GM12878 (cell line): ENCODE data around the gene HMHB1. TPM values are rescaled to one million over a fixed set of nuclear protein-coding genes. Genes with fewer than 3 reads are reported as not detected.
A peak's percentile ranks its signal among the peaks of the same experiment; 100 is the strongest.

Experiments used
- ATAC-seq: fragments of 200-7000 bp; cut with Tn5 transposase; 3 replicates; pipeline ENCODE4 v1.9.1; 2020; ENCODE audit warnings: mild to moderate bottlenecking, moderate library complexity
- BruUV-seq: library from RNA; stranded (reverse); fragments of 400-500 nt; replicated peaks from 2 replicates; lab custom pipeline; 2021; lab: Mats Ljungman, UMichigan
- CTCF ChIA-PET: fragments of 300-600 bp; sonication (Branson Sonifier 250); formaldehyde crosslinking; extraction: SDS; loops from one replicate; lab custom pipeline; 2021; ENCODE audit warnings: inconsistent platforms; lab: Yijun Ruan, JAX
- POLR2A ChIA-PET: fragments of 350-600 bp; formaldehyde crosslinking; extraction: SDS; loops from one replicate; lab custom pipeline; 2021; ENCODE audit warnings: inconsistent platforms; lab: Charles Lee
- RAD21 ChIA-PET: fragments of 300-600 bp; sonication (Branson Sonifier 250); formaldehyde crosslinking; loops from one replicate; lab custom pipeline; 2023; ENCODE audit warnings: antibody characterized with exemption; ENCODE audit not compliant: unreplicated experiment; lab: Charles Lee
- SMC1A ChIA-PET: fragments of 300-600 bp; sonication (Branson Sonifier 250); formaldehyde crosslinking; loops from one replicate; lab custom pipeline; 2023; ENCODE audit not compliant: unreplicated experiment, uncharacterized antibody; lab: Charles Lee
- DNase-seq: peaks from one replicate; pipeline ENCODE4 v3.0.0-alpha.2; 2011; ENCODE audit warnings: low read depth, low spot score
- FAIRE-seq: peaks from 3 replicates; lab custom pipeline; 2011; peaks lifted over from hg19 to GRCh38; lab: Jason Lieb, UNC
- H2AFZ ChIP-seq: 2 replicates; pipeline ENCODE4 v1.6.0; 2011; ENCODE audit warnings: low read depth, low read length, control low read depth; ENCODE audit not compliant: control insufficient read depth
- H3K27ac ChIP-seq: 2 replicates; pipeline ENCODE4 v1.5.1; 2011; ENCODE audit warnings: control low read depth; ENCODE audit not compliant: control insufficient read depth, insufficient read depth
- H3K27me3 ChIP-seq, 2 experiments: replicated peaks in 1 of 2; 2 replicates each; pipeline versions ENCODE4 v1.6.0 to v1.6.1; 2011; ENCODE audit warnings: low read length in 1 of 2; ENCODE audit not compliant: control insufficient read depth in 2 of 2, insufficient read depth in 2 of 2
- H3K36me3 ChIP-seq, 2 experiments: 2 replicates each; pipeline ENCODE4 v1.5.1; 2011; ENCODE audit warnings: low read length in 1 of 2; ENCODE audit not compliant: control insufficient read depth in 2 of 2, insufficient read depth in 2 of 2
- H3K4me1 ChIP-seq: 2 replicates; pipeline ENCODE4 v1.6.1; 2011; ENCODE audit warnings: mild to moderate bottlenecking, low read length, moderate library complexity, mixed read lengths; ENCODE audit not compliant: control insufficient read depth, insufficient read depth
- H3K4me2 ChIP-seq: 2 replicates; pipeline ENCODE4 v1.6.0; 2011; ENCODE audit warnings: control low read depth; ENCODE audit not compliant: control insufficient read depth, insufficient read depth
- H3K4me3 ChIP-seq: fragments of 200-600 bp; sonication (generic); 2 replicates; pipeline ENCODE4 v1.5.1; 2016
- H3K79me2 ChIP-seq: 2 replicates; pipeline ENCODE4 v1.6.0; 2011; ENCODE audit warnings: low read length; ENCODE audit not compliant: control insufficient read depth, insufficient read depth
- H3K9ac ChIP-seq: 2 replicates; pipeline ENCODE4 v1.8.0; 2011; ENCODE audit warnings: low read length, control low read depth, mixed read lengths; ENCODE audit not compliant: control insufficient read depth, insufficient read depth
- H3K9me3 ChIP-seq: replicated peaks from 3 replicates; pipeline ENCODE4 v1.5.1; 2011; ENCODE audit warnings: mild to moderate bottlenecking, low read length; ENCODE audit not compliant: control insufficient read depth, insufficient read depth
- H4K20me1 ChIP-seq: 2 replicates; pipeline ENCODE4 v1.6.0; 2011; ENCODE audit not compliant: control insufficient read depth, insufficient read depth
- BRCA1 ChIP-seq: IDR thresholded peaks from 2 replicates; pipeline ENCODE4 v1.6.1; 2011; ENCODE audit warnings: low read depth, low read length, improper control_type of control experiment
- CBFB ChIP-seq: IDR thresholded peaks from 2 replicates; pipeline ENCODE4 v1.6.1; 2016; ENCODE audit warnings: antibody characterized with exemption, low read depth
- CBX5 ChIP-seq: sonication (generic); IDR thresholded peaks from 2 replicates; pipeline ENCODE4 v1.6.1; 2016; ENCODE audit warnings: low read depth, moderate library complexity, mild to moderate bottlenecking, inconsistent platforms
- FOXK2 ChIP-seq: fragments of 450-650 bp; IDR thresholded peaks from 2 replicates; pipeline ENCODE4 v1.6.1; 2017; ENCODE audit warnings: mild to moderate bottlenecking, moderate library complexity
- IKZF1 ChIP-seq: fragments of 450-650 bp; conservative IDR thresholded peaks from 2 replicates; pipeline ENCODE4 v1.6.1; 2017; ENCODE audit warnings: antibody characterized with exemption, mild to moderate bottlenecking
- IKZF2 ChIP-seq, 2 experiments: fragments of 450-650 bp; IDR thresholded peaks; 2 replicates each; pipeline ENCODE4 v1.6.1; 2017; ENCODE audit warnings: mild to moderate bottlenecking in 2 of 2, moderate library complexity in 2 of 2
- KDM1A ChIP-seq: fragments of 200-600 bp; sonication (generic); IDR thresholded peaks from 2 replicates; pipeline ENCODE4 v1.6.1; 2016; ENCODE audit warnings: borderline replicate concordance
- NBN ChIP-seq: fragments of 450-650 bp; IDR thresholded peaks from 2 replicates; pipeline ENCODE4 v1.6.1; 2016
- SIX5 ChIP-seq: IDR thresholded peaks from 2 replicates; pipeline ENCODE4 v1.6.1; 2011; ENCODE audit warnings: mild to moderate bottlenecking, low read depth, low read length, moderate library complexity; ENCODE audit not compliant: severe bottlenecking
- SMARCA5 ChIP-seq: fragments of 450-650 bp; IDR thresholded peaks from 2 replicates; pipeline ENCODE4 v1.6.1; 2017; ENCODE audit warnings: mild to moderate bottlenecking
- SMC3 ChIP-seq: IDR thresholded peaks from 2 replicates; pipeline ENCODE4 v1.6.1; 2011; ENCODE audit warnings: low read length, improper control_type of control experiment, borderline replicate concordance
- SP1 ChIP-seq: IDR thresholded peaks from one replicate; pipeline ENCODE4 v1.6.1; 2011; ENCODE audit warnings: low read depth, low read length
- TARDBP ChIP-seq: IDR thresholded peaks from 2 replicates; pipeline ENCODE4 v1.6.1; 2016; ENCODE audit warnings: borderline replicate concordance
- TBL1XR1 ChIP-seq: IDR thresholded peaks from 2 replicates; pipeline ENCODE4 v1.6.1; 2012; ENCODE audit warnings: low read depth, low read length, improper control_type of control experiment
- TCF3 ChIP-seq: IDR thresholded peaks from 2 replicates; pipeline ENCODE4 v1.6.1; 2012; ENCODE audit warnings: low read depth, mild to moderate bottlenecking, low read length, borderline replicate concordance; ENCODE audit not compliant: insufficient read depth
- ZNF24 ChIP-seq: fragments of 450-650 bp; IDR thresholded peaks from 2 replicates; pipeline ENCODE4 v1.6.1; 2017; ENCODE audit warnings: antibody characterized with exemption, mild to moderate bottlenecking
- WGBS: methylation state at CpG from one replicate; pipeline ENCODE4 v1.1.6; 2016; ENCODE audit warnings: low lambda C conversion rate; ENCODE audit not compliant: insufficient replicate concordance, insufficient coverage; ENCODE audit errors: missing lambda C conversion rate; 5-methylcytosine and 5-hydroxymethylcytosine counted together
- in situ Hi-C: fragments of 300-500 bp; cut with MboI; formaldehyde crosslinking; loops from 9 replicates; pipeline ENCODE4 v1.14.3; 2018; ENCODE audit warnings: mixed read lengths
- intact Hi-C: fragments of 100-400 bp; cut with micrococcal nuclease; formaldehyde crosslinking; loops from one replicate; pipeline ENCODE4 v1.14.2; 2022; ENCODE audit not compliant: unreplicated experiment
- polyA plus RNA-seq, 11 experiments: library from polyadenylated mRNA; depleted of rRNA in 4 of 11; unstranded in 6 of 11; stranded (reverse) in 5 of 11; fragments of >200 nt; fragmentation: Nextera tagmentation in 4 of 11; fragmentation: Illumina TruSeq in 1 of 11; extraction: Ambion mirVana in 4 of 11; extraction: Trizol in 1 of 11; gene quantifications; 1 replicate in 1 of 11; 2 replicates in 10 of 11; pipeline versions ENCODE4 v1.2.1 to v1.2.3, GENCODE V29; 2011 to 2016; ENCODE audit warnings: inconsistent platforms in 2 of 11, missing spikeins in 2 of 11, low read depth in 1 of 11
- total RNA-seq, 4 experiments: library from RNA; depleted of rRNA in 3 of 4; stranded (reverse); fragments of >200 nt in 3 of 4; fragmentation: Illumina TruSeq in 1 of 4; extraction: Trizol in 1 of 4; gene quantifications; 2 replicates each; pipeline versions ENCODE4 v1.2.1 to v1.2.3, GENCODE V29; 2013 to 2021
- TF ChIP-seq, protein P1 (sequence below): fragments of 450-650 bp; conservative IDR thresholded peaks from 2 replicates; pipeline ENCODE4 v1.6.1; 2017; ENCODE audit warnings: mild to moderate bottlenecking, moderate library complexity
- TF ChIP-seq, protein P2 (sequence below): IDR thresholded peaks from 2 replicates; pipeline ENCODE4 v1.6.1; 2012; ENCODE audit warnings: low read depth, low read length, improper control_type of control experiment

HMHB1 gene
- total and polyA plus RNA-seq, 10 of the 15 experiments (the other 5 are each of a cell fraction or from before 2014, with no cell fraction given): 0.45 to 20.3 (median 4.6) TPM

DNA sequence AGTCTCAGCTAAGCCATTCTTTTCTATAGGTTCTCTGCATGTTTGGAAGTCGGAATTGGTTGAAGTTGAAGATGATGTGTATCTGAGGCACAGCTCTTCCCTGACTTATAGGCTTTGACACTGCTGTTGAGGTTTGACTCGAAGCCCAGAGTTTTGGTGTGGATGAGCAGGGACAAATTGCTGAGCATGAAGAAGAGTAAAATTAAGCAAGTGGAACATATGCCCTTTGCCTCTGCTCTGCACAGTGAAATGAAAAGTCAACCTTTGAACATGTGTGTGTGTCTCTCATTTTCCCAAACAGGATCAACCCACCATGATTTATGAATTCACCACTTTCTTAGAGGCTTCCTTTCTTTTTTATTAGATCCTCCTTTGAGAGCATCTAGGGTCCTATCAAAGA, 8.5 kb downstream of the HMHB1 start (continued):
- TF ChIP-seq, protein P1, sequence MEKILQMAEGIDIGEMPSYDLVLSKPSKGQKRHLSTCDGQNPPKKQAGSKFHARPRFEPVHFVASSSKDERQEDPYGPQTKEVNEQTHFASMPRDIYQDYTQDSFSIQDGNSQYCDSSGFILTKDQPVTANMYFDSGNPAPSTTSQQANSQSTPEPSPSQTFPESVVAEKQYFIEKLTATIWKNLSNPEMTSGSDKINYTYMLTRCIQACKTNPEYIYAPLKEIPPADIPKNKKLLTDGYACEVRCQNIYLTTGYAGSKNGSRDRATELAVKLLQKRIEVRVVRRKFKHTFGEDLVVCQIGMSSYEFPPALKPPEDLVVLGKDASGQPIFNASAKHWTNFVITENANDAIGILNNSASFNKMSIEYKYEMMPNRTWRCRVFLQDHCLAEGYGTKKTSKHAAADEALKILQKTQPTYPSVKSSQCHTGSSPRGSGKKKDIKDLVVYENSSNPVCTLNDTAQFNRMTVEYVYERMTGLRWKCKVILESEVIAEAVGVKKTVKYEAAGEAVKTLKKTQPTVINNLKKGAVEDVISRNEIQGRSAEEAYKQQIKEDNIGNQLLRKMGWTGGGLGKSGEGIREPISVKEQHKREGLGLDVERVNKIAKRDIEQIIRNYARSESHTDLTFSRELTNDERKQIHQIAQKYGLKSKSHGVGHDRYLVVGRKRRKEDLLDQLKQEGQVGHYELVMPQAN: no peak
- TF ChIP-seq FOXK2: no peak

DNA sequence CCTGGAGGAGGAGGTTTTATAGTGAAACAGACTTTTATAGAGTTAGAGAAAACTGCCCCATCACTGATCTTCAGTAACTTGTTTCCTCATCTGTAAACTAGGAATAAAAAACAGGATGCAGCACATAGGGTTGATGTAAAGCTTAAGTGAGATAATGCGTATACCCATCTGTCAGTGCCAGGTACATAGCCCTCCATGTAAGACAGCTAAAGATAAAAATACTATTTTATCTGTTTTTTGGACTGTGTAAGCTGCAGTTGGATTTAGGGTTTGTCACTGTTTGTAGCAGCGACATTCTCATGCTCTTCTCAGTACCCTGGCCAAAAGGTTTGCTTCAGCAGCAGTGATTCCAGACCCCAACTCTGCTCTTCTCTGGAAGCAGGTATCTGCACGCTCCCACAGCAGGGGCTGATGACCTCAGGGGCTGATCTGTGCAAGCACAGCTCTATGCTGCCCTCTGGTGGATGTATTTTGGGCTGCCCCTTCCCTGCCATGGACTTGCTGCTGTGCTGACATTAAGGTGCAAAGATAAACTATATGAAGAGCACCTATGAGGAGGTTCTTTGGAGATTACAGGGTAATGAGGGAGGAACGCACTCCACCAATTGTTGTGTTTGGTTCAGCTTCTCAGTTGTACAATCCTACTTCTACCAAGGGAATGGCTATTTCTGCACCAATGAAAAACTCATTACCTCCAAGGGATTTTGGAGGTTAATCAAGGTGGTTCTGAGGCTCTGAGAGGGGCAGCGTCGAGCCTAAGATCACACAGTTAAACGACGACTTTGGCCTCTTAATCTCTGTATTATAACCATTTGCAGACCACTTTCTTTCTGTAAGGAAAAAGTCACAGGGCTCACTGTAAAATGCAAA, 13.1 kb downstream of the HMHB1 start:
- SMC1A ChIA-PET: interaction anchor here (0.7 to 5.6 kb wide), 69 partner anchors 10 to 908 kb away, joined by 3 to 55 read pairs (median 4); no protein-coding TSS in a partner anchor
- DNase-seq: peak; percentile 81
- H3K9me3 ChIP-seq: no peaks in the 10 kb centered on the region
- ATAC-seq: peak; percentile 87
- RAD21 ChIA-PET: interaction anchor here (0.6 to 8.6 kb wide), 54 partner anchors 18 to 903 kb away, joined by 3 to 57 read pairs (median 4); partner anchors contain the start of gene NR3C1
- no TSS peak for BruUV-seq
- 22% methylated on average over 8 of the region's 8 CpGs for WGBS
- peak overlapping the region; percentile 71 for H2AFZ ChIP-seq
- in situ Hi-C loops: loop anchor here (5.0 to 10.0 kb wide), 4 partner anchors 230 to 903 kb away; no protein-coding TSS in a partner anchor
- FAIRE-seq: peak; percentile 92
- peaks cover 26% of the 10 kb centered on the region for H3K4me1 ChIP-seq
- no peak overlapping the region for H3K9ac ChIP-seq
- no peak overlapping the region for H3K4me3 ChIP-seq
- intact Hi-C loops: loop anchor here (2.0 to 10.0 kb wide), 12 partner anchors 176 to 902 kb away; no protein-coding TSS in a partner anchor
- H3K27ac ChIP-seq: no peak overlapping the region
- no peaks in the 10 kb centered on the region for H4K20me1 ChIP-seq
- H3K79me2 ChIP-seq: no peaks in the 10 kb centered on the region; the same call in 1 of the 2 replicates
- CTCF ChIA-PET: interaction anchor here (0.6 to 6.6 kb wide), 58 partner anchors 11 to 937 kb away, joined by 3 to 46 read pairs (median 4); partner anchors contain the start of genes HMHB1 and NR3C1
- POLR2A ChIA-PET: interaction anchor here (0.5 to 1.4 kb wide), 4 partner anchors 129 to 821 kb away, joined by 3 to 5 read pairs (median 4); no protein-coding TSS in a partner anchor
- H3K36me3 ChIP-seq: no peaks in the 10 kb centered on the region
- H3K27me3 ChIP-seq: no peaks in the 10 kb centered on the region
- peak overlapping the region; percentile 18; the same call in 1 of the 2 replicates for H3K4me2 ChIP-seq
- 0 out of 2 replicates have a peak, but pooled peaks have one; percentile 38 for TF ChIP-seq TARDBP
- no peak for TF ChIP-seq SP1
- peak; percentile 73 for TF ChIP-seq ZNF24
- TF ChIP-seq TBL1XR1: no peak
- peak in 1 of 2 experiments; percentile 39; a peak in 1 of 4 replicates for TF ChIP-seq IKZF2 (IDR thresholded peaks at IDR 0.05)
- TF ChIP-seq CBFB: 0 out of 2 replicates have a peak, but pooled peaks have one; percentile 33
- TF ChIP-seq TCF3: no peak
- no peak for TF ChIP-seq KDM1A
- 0 out of 2 replicates have a peak, but pooled peaks have one; percentile 50 for TF ChIP-seq CBX5
- peak; percentile 97 for TF ChIP-seq SMC3
- TF ChIP-seq SIX5: no peak
- peak; percentile 69; the same call in 1 of the 2 replicates for TF ChIP-seq NBN
- TF ChIP-seq SMARCA5: peak; percentile 76
- TF ChIP-seq BRCA1: no peak
- TF ChIP-seq IKZF1: 0 out of 2 replicates have a peak, but pooled peaks have one; percentile 33
- TF ChIP-seq, protein P2, sequence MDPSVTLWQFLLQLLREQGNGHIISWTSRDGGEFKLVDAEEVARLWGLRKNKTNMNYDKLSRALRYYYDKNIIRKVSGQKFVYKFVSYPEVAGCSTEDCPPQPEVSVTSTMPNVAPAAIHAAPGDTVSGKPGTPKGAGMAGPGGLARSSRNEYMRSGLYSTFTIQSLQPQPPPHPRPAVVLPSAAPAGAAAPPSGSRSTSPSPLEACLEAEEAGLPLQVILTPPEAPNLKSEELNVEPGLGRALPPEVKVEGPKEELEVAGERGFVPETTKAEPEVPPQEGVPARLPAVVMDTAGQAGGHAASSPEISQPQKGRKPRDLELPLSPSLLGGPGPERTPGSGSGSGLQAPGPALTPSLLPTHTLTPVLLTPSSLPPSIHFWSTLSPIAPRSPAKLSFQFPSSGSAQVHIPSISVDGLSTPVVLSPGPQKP: no peak
